Stimulated activated CD4-positive, alpha-beta T cell treated with anti-CD3 and anti-CD28 coated beads, Interleukin-2, amount 100 ng/mL, for 4 hours (primary cell): Measurements from ENCODE around the gene NEK8.
"Not testable (repeated sequence)": the region's sequence is repeated elsewhere in the genome, so short reads cannot be mapped to it uniquely, and the experiment has no call there.

Source experiments
- DNase-seq: peaks from one replicate; pipeline ENCODE4 v3.0.0-alpha.2; 2020; ENCODE audit warnings: low read depth

Gene NEK8

DNA sequence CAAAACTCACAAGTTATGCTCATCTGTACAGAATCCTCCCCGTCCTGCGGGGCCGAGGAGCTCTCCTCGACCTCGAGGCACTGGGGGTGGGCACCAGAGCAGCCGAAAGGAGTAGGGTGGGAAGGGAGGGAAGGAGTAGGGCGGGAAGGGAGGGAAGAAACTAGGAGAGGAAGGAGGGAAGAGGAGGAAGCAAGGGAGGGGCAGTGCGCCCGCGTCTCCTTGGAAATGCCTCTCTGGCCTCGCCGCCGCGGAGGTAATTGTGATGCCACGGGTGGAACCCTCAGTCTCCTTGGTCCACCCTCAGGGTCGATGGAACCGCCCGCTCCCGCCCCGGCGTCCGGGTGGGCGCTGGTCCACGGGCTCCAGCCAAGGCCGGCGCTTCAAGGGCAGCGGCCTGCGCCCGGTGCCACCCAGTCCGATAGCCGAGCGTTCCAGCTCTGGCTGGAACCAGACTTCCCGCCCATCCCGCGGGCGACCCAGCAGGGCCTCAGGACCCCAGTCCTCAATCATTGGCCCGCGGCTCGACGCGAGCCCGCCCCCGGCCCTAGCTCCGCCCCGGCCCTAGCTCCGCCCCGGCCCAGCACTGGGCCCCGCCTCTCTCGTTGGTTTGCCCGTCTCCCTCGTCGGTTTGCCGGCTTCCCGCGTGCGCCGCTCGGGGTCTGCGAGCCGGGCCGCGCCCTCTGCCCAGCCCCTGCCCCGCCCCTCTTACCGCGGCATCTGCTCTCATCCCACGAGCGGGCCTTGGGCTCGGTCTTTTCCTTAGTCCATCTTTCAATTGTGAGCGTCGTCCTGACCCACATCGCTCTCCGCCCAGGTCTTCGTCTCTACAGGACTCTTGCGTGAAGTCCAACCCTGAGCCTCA, 17.5 kb upstream of the NEK8 start:
- peak; percentile 87 for DNase-seq

DNA sequence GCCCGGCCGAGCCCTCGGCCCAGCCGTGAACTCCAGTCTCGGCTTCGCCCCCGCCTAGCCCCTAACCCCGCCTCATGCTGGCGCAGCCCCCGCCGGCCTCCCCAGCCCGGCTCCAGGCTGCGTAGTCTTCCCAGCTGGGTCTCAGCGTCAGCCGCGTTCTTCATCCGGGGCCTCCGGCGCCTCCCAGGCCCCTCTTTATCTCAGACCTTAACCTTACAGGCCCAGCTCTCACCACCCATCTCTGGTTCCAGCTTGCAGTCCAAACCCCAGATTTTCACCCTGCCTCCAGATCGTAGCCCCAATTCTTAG, 16.9 kb upstream of the NEK8 start, which contains the start of gene PROCA1:
Gene PROCA1, minus strand, starts transcription at position 166 of the 309 bp plus-strand sequence. CDS start 228 bp downstream, outside the sequence.
- DNase-seq, result peak; percentile 22

DNA sequence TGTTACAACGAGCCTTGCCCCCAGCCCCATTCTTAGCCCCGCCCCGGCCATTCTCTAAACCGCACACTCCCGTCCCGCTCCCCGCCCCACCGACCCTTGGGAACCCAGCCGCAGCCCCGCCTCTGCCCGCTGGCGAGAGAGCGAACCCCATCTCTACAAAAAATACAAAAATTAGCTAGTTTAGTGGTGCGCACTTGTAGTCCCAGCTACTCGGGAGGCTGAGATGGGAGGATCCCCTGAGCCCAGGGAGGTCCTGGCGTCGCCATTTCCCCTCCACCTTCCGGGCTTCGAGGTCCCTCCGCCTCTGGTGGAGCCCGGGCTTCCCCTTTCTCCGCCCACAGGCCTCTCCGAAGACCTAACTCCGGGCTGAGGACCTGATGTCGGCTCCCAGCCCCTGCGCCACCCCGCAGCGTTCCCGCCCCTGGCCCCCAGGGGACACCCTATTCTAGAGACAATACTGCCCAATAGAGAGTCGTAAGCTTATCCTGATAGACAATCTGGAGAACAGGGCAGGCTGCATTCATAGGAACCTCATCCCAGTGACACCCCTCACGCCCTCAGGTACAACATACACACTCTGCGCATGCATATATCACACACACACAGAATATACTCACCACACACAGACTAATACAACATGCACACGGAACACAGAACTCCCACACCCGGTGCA, 16.4 kb upstream of the NEK8 start:
- peak; percentile 50 for DNase-seq

DNA sequence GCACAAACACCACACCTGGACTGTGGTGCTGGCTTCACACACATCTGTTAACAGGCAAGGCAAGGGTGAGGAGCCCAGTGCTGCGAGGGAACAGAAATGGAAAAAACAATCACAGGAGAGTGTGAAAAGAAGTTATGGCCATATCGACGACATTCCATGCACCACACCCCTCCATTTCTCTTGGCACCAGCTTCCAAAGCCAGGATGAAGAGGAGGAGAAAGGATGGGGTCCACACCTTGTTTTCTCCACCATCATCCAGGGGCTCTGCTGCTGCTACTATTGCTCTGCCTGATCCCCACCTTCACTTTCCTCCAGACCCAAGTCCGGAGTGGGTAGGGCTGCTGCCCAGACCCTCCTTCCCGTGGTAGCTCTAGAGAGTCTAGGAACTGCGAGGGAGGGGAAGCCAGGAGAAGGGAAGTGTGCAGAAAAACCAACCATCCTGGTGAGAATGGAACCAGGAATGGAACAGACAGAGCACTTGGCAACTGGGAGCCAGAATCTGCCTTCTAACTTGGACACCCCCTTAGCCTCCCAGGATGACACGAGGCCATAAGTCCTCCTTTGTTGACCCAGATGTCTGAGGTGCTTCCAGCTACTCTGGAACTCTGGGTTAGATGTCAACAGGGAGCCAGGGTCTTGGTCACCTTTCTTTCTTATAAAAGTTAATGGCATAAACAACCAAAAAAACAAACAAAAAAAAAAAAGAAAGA, 15.7 kb upstream of the NEK8 start:
- DNase-seq, result no peak

DNA sequence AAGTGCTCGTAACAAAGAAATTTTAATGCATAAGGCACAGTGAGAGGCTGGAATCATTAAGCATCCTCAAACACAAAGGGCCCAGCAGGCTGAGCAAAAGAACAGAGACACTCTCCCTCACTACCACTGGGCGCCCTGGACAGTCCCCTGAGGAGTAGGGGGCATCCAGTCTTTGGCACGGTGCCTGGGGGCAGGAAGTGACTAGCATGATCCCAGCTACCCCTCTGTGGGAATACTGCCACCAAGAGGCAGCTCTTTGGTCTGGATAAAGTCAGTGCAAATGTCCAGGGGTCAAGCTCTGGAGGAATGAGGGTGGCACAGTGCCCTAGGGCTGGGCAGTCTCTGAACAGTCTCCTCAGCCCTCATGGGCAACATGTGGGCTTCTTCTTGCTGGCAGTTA, 14.3 kb upstream of the NEK8 start:
- DNase-seq, result no peak

DNA sequence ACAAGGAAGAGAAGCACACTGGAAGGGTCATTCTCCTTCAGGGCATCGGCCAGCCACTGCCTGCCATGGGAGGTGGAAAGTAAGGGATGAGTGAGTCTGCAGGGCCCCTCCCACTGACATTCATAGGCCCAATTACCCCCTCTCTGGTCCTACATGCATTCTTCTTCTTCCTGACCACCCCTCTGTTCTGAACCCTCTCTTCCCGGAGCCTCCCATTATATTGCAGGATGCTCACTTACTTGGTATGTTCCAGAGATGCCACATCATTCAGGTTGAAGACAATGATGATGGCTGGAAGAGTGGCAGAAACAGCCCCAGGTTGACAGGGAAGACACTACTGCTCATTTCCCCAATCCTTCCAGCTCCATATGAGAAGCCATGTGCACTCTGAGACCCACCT, 13.4 kb upstream of the NEK8 start:
- no peak for DNase-seq

DNA sequence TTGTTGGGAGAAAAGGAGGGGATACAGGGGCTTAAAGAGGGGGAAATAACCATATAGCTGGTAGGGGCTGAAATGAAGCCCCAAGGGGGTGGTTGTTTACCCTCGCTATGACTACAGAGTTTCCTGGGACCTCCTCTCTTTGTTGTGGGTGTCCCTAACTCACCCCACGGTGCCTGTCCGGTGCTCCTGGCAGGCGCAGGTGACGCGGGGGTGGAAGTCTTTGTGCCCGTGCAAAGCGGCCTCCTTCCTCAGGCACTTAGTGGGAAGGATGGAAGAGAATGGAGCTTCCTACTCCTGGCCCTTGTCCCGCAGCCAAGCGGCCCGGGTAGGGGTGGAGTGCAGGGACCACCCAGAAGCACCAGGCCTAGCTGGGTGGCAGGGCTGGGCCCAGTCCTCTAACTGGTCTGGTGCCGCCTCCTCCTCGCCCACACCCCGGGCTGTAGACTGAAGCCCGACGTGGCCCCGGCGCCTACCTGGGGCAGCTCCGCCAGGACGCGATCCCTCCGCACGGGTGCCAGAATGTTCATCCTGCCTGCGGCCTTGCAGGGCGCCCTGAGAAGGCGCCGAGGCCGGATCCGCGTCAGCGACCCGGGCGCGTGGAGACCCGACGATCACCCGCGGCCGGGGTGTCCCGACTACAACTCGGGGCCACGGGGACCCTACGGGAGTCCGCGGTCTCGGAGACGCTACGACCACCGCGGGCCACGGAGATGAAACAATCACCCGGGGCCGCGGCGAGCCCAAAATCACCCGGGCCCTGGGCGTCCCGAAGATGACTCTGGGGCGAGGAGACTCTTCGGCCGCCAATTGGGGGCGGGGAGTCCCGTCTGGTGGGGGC, 11.6 kb upstream of the NEK8 start:
- no peak for DNase-seq

DNA sequence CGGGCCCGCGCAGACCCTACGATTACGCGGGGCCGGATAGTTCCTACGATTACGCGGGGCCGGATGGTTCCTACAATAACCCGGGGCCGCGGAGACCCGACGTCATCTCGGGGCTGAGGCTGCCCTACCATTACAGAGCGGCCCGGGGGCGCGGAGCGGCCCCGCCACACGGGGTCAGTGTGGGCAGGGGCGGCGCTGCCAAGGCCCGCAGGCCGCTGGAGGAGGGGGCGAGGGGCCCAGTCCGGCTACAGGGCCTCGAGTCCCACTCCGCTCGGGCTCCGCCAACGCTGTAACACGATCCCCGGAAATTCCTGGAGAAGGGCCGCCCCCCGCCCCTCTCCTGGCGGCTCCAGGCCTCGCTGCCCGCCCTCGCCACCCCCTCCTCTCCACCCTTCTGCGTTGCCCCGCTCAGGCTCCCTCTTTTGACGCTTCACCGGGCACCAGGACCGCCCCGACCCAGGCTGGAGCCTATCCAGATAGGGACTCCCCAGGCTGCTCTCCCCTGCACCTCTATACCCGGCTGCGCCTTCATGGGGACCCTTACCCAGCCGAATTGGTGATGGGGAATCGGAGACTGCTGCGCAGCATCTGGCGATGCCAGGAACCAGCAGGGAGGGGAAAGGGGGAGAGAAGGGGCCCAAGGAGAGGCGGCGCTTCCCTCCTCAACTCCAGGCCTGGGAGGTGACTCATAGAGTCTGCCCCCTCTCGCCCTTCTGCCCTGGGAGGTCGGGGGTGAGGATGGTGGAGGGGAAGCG, 10.8 kb upstream of the NEK8 start, which contains the start of gene RAB34:
Gene RAB34, minus strand, starts transcription at position 291 of the 755 bp plus-strand sequence. CDS start 602 bp downstream, outside the sequence.
- DNase-seq, result no peak

DNA sequence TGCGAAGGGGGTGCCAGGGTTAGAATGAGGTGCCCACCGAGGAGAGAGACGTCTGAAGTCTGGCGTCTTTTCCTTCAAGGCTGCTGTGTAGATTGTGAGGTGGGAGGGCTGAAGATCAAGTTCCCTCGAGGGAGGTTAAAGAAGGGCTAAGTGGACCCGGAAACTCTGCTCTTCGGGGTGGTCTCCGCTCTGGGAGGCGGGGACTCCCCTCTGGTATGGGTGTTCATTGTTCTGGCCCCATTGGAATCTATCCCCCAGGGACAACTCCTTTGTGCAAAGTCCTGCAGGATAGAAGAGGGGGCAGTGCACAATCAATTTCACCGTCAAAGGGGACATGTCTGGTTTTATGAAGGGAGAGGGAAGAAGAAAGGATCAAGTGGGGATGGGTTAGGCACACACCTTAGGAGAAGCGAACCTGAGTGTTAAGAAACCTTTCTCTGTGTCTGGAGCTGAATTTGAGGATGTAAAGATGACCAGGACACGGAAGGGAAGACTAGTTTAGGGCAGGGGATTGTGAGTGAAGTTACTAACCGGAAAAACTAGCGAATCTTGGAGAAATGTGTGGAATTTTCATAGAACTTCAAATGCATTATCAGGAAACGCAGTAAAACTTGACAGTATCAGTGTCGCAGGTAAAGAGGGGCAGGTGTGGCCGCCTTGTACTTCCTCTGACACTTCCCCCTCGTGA, 10.1 kb upstream of the NEK8 start:
- DNase-seq, result no peak

DNA sequence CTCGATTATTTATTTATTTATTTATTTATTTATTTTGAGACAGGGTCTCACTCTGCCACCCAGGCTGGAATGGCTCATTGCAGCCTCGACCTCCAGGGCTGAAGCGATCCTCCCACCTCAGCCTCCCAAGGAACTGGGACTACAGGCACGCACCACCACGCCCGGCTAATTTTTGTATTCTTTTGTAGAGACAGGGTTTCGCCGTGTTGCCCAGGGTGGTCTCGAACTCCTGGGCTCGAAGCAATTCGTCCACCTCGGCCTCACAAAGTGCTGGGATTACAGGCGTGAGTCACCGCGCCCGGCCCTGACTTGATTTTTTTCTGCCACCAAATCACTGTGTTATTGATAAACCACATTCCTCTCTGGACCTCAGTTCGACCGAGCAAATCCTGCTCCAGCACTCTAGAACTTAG, 9.6 kb upstream of the NEK8 start:
- DNase-seq, result no peak

DNA sequence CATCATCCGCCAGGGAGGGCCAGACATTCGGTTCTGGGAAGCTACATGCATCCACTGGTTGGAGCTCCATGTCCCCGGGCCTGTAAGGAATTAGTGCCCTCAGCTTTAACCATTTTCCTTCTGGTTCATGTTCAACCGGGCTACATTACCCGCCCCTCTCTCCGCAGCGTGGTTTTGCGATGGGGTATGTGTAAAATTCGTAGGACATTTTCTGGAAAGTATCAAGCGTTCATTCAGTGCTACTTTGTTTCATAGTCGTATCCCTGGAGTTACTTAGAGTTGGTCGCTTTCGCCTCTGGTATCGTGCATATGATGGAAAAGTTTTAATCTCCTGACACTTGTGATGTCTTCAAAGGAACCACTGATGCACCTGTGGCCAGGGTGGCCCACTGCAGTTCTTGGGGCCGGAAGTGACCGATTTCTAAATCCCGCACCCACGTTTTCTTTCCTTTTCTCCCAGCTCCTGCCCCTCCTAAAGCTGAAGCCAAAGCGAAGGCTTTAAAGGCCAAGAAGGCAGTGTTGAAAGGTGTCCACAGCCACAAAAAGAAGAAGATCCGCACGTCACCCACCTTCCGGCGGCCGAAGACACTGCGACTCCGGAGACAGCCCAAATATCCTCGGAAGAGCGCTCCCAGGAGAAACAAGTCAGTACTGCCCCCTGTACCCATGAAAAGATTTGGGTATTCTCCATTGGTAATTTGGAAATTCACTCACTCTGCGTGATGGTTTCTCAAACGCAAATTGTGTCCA, 8.2 kb upstream of the NEK8 start:
- DNase-seq, result no peak

DNA sequence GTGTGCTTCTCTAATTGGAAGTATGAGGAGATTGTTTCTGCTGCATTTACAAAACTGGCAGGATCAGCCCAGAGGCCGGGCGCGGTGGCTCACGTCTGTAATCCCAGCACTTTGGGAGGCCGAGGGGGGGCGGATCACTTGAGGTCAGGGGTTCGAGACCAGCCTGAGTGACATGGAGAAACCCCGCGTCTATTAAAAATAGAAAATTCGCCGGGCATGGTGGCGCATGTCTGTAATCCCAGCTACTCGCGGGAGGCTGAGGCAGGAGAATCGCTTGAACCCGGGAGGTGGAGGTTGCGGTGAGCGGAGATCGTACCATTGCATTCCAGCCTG, 7.6 kb upstream of the NEK8 start:
- not testable (repeated sequence) for DNase-seq

DNA sequence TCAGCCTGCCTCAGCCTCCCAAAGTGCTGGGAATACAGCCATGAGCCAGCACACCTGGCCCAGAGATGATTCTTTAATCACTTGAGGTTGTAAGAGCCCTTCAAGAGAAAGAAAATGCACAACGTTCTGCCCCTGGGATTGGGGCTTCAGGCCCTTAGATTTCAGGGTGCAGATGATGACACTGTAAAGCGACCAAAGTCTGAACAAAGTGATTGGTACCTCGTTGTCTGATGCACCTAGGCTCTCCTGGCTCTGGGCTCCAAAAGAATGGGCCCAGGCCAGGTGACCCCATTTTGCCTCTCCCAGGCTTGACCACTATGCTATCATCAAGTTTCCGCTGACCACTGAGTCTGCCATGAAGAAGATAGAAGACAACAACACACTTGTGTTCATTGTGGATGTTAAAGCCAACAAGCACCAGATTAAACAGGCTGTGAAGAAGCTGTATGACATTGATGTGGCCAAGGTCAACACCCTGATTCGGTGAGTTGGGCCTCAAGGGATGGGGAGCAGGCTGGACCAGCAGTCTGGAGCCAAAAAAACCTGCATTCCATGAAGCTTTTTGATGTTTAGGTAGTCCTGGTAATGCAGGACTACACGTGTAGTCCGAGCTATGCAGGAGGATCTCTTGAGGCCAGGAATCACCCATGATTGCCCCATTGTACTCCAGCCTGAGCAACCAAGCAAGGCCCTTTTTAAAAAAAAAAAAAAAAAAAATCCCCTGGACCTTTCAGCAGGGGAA, 6.0 kb upstream of the NEK8 start:
- no peak for DNase-seq

DNA sequence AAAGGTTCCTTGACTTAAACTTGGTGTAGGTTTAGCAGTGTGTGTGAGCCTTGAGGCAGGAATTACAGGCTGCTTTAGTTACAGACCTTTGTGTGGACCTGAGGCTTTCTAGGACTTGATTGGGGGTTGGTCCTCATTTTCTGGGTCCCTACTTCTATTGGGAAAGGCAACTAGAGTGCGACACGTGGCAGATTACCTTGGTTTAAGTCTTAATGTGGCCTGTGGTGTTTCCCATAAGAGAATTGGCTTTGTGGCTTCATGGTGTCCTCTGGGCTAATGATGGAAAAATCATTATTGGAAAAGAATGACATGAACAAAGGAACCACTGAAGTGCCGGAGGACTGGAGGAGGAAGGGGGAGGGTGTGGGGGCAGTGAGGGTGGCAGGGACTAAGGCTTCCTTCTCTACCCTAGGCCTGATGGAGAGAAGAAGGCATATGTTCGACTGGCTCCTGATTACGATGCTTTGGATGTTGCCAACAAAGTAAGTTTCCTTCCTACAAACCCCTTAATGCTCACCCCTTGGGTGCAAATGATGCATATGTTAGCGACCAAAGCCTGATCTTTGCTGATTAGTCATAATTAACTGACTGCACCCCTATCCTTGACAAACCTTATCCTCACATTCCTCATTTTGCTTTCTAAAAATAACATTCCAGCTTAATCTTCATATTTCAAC, 5.3 kb upstream of the NEK8 start:
- DNase-seq, result no peak

DNA sequence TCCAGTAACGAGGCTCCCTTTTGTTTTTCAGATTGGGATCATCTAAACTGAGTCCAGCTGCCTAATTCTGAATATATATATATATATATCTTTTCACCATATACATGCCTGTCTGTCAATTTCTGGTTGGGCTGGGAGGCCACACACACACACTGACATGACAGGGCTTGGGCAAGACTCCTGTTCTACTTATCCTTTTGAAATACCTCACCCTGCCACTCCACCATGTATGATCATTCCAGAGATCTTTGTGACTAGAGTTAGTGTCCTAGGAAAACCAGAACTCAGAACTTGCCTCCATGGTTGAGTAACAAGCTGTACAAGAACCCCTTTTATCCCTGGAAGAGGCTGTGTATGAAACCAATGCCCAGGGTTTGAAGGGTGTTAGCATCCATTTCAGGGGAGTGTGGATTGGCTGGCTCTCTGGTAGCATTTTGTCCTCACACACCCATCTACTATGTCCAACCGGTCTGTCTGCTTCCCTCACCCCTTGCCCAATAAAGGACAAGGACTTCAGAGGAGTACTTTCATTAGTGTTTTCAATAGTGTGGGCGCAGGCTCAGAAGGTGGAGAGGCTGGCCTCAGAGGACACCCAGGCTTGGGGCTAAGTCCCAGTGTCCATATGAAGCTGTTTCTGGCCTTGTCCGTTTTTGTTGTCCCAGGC, 4.6 kb upstream of the NEK8 start:
- not testable (repeated sequence) for DNase-seq

DNA sequence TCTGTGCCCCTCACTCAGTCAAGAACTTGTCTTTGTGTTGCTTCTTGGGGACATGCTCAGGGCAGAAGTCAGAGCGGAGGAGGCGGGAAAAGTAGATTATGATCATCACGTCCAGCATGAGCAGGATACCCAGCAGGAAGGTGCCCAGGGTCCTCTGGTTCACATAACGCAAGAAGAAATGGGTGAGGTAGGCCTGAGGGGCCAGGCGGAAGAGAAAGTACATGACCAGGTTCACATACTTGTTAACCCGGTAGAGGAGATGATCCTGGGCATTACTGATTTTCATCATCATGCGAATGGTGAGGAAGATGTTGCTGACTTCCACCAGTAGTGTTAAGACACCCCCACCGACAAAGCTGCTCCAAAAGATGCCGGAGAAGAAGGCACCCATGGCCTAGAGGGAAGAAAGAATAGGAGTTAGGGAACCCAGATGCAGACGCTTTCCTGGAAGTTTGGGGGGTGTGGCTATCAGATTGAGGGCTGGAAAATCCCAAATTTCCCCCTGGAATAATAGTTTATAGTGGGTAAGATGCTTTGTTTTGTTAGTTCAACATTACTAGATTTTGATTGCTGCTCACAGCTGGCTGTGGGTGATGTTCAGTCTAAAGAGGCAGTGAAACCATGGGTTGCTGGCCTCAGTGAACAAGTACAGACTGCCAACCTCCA, 4.0 kb upstream of the NEK8 start:
- no peak for DNase-seq

DNA sequence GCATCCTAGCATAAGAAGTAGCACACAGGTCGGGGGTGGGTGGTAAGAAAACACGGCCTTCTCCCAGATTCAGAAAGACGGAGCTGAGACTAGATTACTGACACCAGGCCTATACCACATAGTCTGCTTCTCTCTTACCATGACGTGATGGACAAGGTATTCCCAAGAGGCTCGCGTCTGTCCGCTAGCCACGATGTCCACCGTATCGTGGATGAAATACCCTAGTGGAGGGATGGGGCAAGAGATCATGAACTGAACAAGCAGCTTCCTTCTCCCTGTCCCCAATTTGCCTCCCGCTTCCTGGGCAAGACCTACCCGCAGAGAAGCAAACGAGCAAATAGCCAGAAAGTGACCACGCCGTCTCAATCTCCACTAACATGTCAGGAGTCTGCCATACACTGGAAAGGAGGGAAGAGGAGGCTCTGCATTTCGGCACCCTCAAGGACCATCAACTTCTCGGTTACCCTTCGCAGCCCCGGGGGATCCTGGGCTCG, 3.4 kb upstream of the NEK8 start:
- DNase-seq, result no peak
